ENCODE results near the gene ARL6.
"Not testable (repeated sequence)": the region's sequence is repeated elsewhere in the genome, so short reads cannot be mapped to it uniquely, and the experiment has no call there.

Gene ARL6

DNA sequence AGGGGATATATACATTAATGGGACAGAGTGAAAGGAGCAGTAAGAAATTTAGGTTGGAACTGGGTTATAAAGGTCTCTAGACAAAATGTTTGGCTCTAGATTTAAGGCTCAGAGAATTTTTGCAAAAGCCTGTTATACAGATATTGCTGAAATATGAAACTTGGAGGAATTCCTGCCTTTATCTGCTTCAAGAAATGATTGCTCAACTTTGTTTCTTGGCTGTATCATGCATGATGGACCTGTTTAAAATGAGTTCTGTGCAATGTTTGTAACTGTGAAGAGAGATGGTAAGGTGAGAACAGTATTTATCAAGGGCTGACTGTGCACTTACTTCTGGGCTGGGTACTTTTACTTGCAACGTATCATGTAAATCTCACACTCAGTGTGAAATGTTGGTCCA is 60.5 kb downstream of the ARL6 start:
- no peak overlapping the region for H3K4me3 ChIP-seq (replicated peaks in 1 of 2; ENCODE audit: low read depth in 2 of 2, low read length in 2 of 2)
- DNase-seq (ENCODE audit: low read depth in 2 of 2) = peak in 1 of 2 donors; percentile 56
- TF ChIP-seq CTCF (IDR thresholded peaks at IDR 0.05; ENCODE audit: low read depth, low read length) = no peak

GRCh38 chr3:97827741-97828471 is 63.3 kb downstream of the ARL6 start:
- H3K4me3 ChIP-seq (replicated peaks in 1 of 2; ENCODE audit: low read depth in 2 of 2, low read length in 2 of 2) = no peak overlapping the region
- peak; percentile 27 to 41 for DNase-seq (ENCODE audit: low read depth in 2 of 2)
- TF ChIP-seq CTCF (IDR thresholded peaks at IDR 0.05; ENCODE audit: low read depth, low read length) = no peak

DNA sequence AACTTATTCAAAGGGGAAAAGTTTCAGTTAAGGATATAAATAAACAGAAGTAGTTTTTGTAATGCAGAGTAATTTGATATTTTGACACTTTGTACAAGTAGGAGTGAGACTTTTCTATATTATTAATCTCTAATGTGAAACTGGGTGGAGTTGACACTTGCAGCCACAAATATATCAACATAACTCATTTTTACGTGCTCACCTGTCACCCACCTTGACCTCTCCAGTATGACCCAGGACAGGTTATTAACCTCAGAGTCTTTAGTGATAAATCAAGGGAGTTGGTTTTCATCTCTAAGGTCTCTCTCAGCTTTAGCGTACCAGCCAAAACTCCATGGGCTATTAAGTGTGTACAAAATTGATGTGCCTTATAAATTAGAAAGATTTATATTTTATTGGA is 64.6 kb downstream of the ARL6 start:
- TF ChIP-seq CTCF (IDR thresholded peaks at IDR 0.05; ENCODE audit: low read depth, low read length) = no peak
- DNase-seq (ENCODE audit: low read depth in 2 of 2) = no peak
- no peak overlapping the region for H3K4me3 ChIP-seq (replicated peaks in 1 of 2; ENCODE audit: low read depth in 2 of 2, low read length in 2 of 2)

- peak in 1 of 2 donors; percentile 14 for DNase-seq (ENCODE audit: low read depth in 2 of 2)
- no peak overlapping the region for H3K4me3 ChIP-seq (replicated peaks in 1 of 2; ENCODE audit: low read depth in 2 of 2, low read length in 2 of 2)
- TF ChIP-seq CTCF (IDR thresholded peaks at IDR 0.05; ENCODE audit: low read depth, low read length) = no peak
Observed at GRCh38 chr3:97830638-97831037, 66.1 kb downstream of the ARL6 start.

GRCh38 chr3:97831140-97831539 is 66.6 kb downstream of the ARL6 start:
- TF ChIP-seq CTCF (IDR thresholded peaks at IDR 0.05; ENCODE audit: low read depth, low read length) = no peak
- DNase-seq (ENCODE audit: low read depth in 2 of 2) = no peak
- no peak overlapping the region for H3K4me3 ChIP-seq (replicated peaks in 1 of 2; ENCODE audit: low read depth in 2 of 2, low read length in 2 of 2)

GRCh38 chr3:97833184-97833583 is 68.6 kb downstream of the ARL6 start:
- H3K4me3 ChIP-seq (replicated peaks in 1 of 2; ENCODE audit: low read depth in 2 of 2, low read length in 2 of 2) = not testable (repeated sequence)

DNA sequence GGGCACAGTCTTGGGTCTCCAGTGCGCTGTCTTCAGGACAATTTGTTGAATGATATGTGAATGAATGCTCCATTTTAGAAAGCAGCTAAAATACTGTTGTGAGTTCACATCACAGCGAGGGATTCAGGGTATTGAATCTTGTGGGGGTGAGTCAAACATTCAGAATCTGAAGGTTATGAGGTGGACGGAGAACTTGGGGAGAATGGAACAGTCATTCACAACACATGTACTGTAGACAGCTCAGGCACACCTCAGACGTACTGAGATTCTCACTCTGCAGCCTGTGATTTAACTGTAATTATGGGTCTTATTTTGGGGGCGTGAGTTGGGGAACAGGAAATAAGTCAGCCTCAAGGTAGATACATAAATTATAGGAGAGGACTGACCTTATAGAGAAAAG is 71.2 kb downstream of the ARL6 start:
- H3K4me3 ChIP-seq (replicated peaks in 1 of 2; ENCODE audit: low read depth in 2 of 2, low read length in 2 of 2) = no peak overlapping the region
- no peak for TF ChIP-seq CTCF (IDR thresholded peaks at IDR 0.05; ENCODE audit: low read depth, low read length)
- DNase-seq (ENCODE audit: low read depth in 2 of 2) = peak in 1 of 2 donors; percentile 55

More at GRCh38 chr3:97833184-97833583, 68.6 kb downstream of the ARL6 start:
- DNase-seq (ENCODE audit: low read depth in 2 of 2) = not testable (repeated sequence)

Data from cardiac fibroblast (primary cell).